ENCODE results near the gene DHRS13.
A peak's percentile ranks its signal among the peaks of the same experiment; 100 is the strongest.
"Not testable (repeated sequence)": the region's sequence is repeated elsewhere in the genome, so short reads cannot be mapped to it uniquely, and the experiment has no call there.

The DHRS13 gene

DNA sequence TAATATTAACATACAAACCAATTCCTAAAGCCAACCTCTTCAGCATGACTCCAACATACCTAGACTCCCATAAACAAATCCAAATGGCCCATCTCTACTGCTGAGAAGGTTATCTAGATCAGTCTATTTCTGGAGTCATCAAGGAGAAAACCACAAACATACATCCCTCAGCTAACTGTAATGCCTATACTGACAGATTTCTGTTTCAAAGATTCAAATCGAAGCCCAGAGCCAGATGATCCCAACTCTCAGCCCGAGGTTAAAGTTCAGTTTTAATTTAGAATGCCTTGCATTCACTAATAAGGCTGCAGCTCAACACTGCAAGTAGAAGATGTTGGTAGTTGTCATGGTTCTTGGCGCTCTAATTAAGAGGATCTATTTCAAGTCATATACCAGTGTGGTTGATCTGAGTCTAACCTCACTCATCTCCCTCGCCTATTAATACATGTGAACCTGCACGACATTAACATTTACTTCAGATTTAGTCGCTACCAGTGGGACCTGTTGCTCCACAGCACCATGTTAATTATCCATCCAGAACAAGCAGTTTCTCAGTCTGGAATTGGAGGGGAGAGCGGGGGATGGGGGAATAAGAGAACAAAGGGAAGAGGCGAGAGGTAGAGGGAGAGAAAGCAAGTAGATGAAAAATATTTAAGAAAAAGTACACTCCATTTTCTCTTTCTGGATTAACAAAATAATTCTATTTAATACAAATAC is 33.0 kb upstream of the DHRS13 start:
- DNase-seq, result no peak

DNA sequence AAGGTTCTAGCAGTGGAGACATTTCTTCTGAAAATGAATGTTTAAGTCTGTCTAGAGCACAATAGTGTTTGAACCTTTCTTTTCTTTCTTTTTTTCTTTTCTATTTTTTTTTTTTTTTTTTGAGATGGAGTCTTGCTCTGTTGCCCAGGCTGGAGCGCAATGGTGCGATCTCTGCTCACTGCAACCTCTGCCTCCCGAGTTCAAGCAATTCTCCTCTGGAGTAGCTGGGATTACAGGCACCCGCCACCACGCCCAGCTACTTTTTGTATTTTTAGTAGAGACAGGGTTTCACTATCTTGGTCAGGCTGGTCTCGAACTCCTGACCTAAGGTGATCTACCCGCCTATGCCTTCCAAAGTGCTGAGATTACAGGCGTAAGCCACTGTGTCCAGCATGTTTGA is 31.6 kb upstream of the DHRS13 start:
- DNase-seq, result not testable (repeated sequence)

DNA sequence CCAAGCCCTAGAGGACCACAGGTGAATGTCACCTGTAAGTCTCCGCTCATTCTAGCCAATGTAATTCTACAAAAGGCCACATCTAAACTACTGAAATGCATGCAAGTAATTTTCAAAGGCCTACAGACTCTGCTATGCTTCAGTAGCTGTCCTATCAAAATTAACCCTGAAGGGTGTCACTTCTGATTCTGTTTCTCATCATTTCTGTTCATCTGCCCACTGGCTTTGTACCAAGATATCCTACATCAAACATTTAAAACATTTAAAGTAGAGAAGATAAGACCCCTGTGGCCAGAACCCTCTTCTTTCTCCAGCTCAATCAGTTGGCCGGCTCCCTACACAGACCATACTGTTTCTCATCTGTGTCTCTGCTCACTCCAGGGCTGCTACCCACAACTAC is 26.9 kb upstream of the DHRS13 start:
- no peak for DNase-seq

DNA sequence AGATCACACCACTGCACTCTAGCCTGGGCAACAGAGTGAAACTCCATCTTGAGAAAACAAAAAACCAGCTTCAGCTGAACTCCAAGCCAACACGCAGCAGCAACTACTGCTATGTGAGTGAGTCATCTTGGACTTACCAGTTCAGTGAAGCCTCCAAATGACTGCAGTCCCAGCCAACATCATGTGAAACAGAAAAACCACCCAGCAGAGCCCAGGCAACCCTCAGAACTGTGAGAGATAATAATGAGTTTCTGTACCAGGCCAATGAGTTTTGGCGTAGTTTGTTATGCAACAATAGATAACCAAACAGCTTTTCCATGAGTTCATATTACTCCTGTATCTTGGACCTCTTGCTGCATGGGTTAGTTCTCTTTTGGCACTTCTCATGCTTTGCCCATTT is 25.2 kb upstream of the DHRS13 start:
- peak; percentile 10 for DNase-seq

DNA sequence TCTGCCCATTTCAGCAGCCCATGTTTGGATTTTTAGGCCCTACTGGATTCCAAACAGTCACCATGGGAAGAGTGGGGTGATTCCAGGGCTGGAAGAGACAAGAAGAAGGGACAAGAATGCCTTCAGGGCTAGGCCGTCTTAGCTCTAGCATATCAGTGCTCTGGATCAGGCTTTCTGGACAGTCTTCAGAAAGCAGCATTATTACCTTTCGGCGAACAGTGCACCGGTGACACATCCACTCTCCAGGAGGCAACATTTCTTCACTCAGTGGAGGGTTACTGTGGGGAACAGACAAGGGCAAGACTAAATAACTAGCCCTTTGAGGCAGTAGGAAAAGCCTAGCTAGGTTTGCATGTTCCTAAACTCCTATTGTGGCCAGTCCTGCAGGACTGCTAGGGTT is 23.9 kb upstream of the DHRS13 start:
- no peak for DNase-seq

DNA sequence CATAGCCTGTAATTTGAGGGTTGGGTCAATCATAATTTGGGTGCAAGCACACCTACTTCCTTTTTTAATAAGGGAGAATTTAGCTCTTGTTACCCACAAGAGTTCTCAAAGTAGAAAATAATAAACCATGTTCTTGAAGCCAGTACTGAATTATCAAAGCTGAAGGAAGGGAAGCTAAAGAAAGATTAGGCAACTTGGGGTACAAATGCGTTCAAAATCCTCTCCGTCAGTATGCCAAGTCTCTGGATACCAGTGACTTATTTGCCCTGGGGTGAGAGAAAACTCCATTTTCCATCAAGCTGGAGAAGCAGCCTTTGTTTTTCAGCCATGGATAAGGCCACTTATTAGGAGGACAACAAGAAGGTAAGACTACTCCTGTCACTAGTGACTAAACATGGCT is 23.5 kb upstream of the DHRS13 start:
- no peak for DNase-seq

DNA sequence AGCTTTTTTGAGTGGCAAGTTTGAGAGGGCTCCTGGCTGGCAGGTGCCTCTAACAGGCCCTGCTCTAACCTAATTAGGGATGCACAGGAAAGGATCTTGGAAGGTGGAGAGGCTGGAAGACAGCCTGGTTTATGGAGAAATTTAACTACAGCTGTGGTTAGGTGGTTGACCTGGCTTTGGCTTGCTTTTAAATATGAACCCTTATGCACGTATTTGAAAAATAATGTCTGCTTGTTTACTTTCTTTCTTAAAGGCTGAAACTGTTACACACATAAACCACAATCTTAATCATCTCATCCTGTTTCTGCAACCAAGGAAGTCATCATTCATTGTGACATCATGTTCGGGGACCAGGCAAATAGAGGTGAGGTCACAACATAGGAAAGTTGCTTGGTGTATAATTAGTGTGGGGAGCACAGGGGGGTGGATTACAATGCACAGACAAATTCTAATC is 23.1 kb upstream of the DHRS13 start:
- DNase-seq, result peak; percentile 69

DNA sequence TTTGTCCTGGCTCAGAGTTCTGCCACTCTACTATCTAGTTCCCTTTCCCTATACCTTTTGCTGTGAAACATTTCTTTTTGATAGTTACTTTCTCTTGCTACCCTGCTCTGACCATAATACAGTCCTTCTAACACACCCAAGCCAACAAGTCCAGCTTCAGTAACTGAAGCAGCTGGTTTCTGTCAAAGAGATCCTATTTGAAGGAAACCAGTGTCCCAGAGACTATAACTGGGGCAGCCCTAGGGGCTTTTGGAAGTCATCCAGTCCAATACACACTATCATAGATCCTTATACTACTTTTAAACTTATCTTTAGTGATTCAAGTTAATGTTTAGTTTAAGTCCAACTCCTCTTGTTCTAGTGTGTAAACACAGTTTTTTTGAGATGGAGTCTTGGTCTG is 17.3 kb upstream of the DHRS13 start:
- DNase-seq, result no peak

DNA sequence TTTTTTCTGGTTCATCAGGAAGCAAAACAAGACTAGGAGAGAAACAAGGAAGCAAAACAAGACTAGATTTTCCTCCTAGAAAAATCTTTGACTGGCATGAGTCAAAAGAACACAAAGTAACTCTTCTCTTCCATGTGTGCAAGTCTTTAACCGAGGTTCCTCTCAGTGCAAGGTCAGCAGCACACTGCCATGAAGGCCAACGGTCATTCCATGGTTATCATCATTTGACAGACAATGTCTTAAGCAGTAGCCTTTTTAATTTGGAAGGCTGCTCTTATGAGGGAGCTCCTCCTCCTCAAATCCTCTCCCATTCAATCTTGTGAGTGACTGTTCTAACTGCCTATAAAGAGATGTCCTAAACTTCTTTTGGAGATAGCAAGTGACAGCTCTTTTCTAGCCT is 15.4 kb upstream of the DHRS13 start:
- no peak for DNase-seq

DNA sequence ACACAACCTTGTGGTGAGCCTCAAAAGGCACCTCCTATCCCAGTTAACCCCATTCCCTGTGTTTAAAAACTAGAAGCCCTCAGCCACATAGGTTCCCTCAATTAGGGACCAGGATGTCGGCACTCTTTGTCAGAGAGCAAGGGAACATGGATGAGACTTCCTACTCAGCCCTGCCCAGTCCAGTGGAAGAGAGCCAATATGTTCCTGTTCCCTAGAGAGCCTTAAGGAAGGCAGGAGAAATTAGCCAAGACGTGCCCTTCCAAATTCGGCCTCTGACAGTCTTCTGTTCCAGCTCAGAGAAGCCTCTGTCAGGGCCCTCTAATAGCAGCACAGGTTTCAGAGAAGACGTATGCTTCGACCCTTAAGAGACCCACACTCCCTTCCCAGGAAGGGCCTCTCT is 14.6 kb upstream of the DHRS13 start:
- DNase-seq, result no peak

GRCh38 chr17:28917029-28917428 is 14.2 kb upstream of the DHRS13 start:
- DNase-seq, result no peak

- DNase-seq, result peak; percentile 36
Measured at GRCh38 chr17:28916302-28916934, 13.5 kb upstream of the DHRS13 start.

DNA sequence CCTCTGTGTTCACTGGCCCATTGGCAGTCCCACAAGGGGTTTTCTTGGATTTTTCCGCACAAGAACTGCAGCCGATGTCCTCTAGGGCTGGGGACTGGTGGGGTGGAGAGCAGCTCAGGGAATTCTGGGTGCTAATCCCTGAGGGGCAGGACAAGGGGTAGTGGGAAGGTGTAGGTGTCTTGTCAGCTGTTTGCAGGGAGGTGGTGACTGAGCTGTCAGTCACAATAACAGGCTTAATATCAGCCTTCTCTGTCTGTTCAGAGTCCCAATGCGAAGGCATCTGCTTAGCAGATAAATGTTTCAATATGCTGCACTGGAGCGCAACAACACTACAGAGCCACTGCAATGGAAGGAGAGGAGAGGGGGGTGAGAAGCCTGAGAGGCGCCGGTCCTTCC is 10.1 kb upstream of the DHRS13 start:
- DNase-seq, result no peak

DNA sequence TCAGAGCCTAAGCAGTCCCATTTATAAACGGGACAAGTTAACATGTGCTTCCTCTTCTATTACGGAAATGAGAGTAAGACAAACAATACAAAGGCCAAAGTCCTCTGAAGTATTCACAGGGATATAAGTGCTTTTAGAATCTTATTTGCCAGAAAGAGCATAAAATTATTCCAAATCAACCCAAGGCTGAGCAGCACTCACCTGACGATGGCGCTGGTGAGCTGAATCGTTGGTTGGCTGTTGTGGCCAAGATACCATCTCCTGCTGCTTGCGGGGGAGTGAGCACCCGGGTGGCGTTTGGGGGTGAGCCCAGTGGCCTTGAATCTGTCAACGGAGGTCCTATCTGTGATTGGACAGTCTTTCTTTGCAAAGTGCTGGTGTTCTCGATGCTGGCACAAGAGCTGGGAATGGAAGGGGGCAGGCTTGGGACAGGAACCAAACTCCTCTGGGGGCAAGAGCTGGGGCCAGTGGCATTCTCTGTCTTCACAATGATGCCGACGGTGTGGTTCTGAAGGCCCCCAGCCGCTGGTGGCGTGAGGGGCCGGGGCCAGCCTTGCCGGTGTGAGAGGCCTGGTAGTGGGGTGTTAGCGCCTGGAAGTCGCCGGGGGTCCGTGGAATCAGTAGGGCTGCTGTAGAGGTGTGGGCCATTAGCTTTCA is 9.5 kb upstream of the DHRS13 start:
- DNase-seq, result no peak

GRCh38 chr17:28911411-28912045 is 8.6 kb upstream of the DHRS13 start:
- DNase-seq, result no peak

DNA sequence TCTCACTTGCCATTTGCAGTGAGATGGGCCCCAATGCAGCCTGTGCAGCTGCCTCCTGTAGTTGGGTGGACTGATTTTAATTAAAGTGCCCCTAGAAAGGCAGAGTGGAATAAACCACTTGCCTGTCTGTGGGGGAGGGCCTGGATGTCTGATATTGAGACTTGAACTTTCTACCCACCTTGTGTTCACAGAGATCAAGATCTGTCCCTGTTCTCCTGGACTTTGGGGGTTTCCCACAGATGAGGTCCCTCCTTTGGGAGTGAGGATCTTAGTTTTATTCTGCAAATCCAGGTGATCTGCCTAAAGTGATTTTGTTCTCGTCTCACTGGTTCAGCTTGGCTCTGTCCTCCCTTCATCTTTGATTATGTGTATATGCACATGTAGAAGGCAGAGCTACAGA is 7.7 kb upstream of the DHRS13 start:
- DNase-seq, result no peak

DNA sequence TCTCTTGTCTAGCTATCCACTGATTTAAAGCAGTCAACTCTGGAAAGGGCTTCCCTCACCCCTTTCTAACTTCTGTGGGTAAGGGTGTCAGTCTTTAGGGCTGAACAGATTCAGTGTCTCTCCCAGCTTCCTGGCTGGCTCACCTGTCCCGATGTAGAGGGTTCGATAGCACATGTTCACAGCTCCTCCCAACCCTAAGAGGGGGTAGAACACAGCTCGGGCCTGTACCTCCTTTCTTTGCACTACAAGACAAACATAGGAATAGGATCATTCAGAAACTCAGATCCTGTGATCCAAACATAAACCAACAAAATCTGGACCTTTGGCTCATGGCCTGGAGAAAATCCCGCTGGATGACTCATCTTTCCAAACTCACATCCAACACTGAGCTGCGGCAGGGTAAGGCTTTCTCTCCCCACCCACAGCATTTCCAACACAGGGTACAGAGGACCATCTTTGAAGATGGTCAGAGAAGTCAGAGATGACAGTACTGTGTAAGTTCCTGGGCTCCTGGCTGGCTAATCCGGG is 5.8 kb upstream of the DHRS13 start:
- peak; percentile 62 for DNase-seq

DNA sequence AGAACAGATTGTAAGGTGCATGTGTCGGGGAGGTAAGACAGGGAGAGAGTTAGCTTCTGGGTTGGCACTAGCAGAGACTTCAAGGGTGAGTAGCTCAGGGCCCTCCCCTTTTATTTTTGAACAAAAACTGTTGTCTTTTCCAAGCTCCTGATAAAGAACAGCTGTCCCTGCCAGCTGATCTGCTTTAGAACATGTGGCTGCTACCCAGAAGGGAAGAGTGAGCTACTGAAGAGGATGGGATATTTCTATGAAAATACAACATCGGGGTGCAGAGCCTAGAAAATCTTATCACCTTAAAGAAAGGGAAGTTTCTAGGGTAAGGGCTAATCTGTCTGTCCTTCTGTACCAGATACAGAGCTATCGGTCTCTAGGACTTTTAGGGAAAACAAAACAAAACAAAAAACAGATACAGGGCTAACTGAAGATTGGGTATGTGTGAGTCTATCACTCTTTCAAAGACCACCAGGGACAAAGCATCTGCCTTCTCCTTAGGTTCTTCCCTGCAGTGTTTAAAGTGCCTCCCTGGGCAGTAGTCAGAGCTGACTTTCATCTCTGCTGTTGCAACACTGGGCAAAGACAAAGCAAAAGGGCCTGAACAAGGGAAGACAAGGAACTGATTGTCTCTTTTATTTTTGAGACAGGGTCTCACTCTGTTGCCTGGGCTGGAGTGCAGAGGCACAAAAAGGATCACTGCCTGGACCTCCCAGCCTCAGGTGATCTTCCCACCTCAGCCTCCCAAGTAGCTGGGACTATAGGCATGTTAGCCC is 5.0 kb upstream of the DHRS13 start:
- DNase-seq, result no peak

DNA sequence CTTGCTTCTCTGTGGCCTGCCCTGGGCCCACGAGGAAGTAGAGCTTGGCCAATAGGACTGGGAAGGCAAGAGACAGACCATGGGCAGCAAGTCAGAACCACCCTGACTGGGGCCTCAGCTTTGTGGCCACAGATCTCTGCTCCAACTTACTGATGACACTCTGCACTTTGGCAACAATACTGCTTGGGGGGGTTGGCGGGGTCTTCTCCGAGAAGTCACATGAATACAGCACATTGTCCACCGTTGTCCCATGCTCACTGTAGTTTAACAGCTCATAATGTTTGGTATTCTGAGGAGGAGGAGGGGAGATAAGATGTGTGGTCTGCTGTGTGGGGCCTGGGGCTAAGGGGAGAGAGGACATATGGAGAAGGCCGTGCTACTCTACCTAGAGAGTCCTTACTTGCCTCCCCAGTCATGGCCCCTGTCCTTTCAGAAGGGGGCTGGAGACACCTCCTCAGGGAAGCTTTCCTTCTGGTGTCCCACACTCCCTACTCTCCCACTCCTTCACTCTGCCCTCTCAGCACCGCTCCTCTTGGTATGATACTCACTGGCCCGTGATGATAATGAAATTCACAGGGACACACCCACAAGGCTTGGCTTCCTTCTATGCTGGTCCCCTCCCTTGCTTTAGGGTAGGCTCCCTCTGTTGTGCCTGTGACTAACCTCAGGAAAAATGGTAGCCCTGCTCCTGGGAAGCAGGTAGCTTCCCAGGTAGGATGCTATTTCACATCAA is 4.0 kb upstream of the DHRS13 start:
- DNase-seq, result no peak

DNA sequence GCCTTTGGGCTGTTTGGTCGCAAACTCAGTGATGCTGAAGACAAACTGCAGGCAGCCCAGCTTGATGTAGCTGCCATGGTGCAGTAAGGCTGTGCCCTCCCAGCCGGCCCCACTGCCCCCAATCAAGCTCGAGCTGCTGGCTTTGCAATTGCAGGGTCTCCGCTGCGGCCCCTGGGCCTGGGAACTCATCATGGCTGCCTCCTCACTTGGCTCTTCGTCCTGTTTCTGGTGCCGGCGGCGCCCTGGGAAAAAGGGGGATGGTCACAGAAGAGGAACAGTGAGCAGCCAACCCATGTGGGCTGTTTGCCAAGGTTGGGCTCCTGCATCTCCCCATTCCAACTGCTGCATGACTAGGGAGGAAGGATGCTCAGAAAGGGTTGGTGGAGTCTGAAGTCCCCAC is 3.4 kb upstream of the DHRS13 start:
- no peak for DNase-seq

GRCh38 chr17:28904800-28905199 is 1.9 kb upstream of the DHRS13 start:
- DNase-seq, result no peak

DNA sequence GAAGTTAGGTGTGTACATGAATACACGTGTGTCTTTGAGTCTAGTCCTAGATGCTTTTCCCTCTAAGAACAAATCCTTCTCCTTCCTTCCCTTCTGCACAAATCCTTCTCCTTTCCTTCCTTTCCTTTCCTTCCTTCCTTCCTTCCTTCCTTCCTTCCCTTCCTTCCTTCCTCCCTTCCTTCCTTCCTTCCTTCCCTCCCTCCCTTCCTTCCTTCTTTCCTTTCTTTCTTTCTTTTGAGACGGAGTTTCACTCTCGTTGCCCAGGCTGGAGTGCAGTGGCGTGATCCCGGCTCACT is 615 bp upstream of the DHRS13 start:
- not testable (repeated sequence) for DNase-seq
